ENCODE data around the gene IFT57.
"Not testable (repeated sequence)": the region's sequence is repeated elsewhere in the genome, so short reads cannot be mapped to it uniquely, and the experiment has no call there.

Gene IFT57

GRCh38 chr3:108158251-108158650 lies 64.0 kb downstream of the IFT57 start:
- no peak for DNase-seq

GRCh38 chr3:108157273-108157672 lies 65.0 kb downstream of the IFT57 start:
- no peak for DNase-seq

GRCh38 chr3:108156312-108156853 lies 65.8 kb downstream of the IFT57 start:
- DNase-seq = no peak

GRCh38 chr3:108155642-108156041 lies 66.6 kb downstream of the IFT57 start:
- DNase-seq = not testable (repeated sequence)

- peak; percentile 35 to 79 for DNase-seq
Measured at GRCh38 chr3:108153451-108153981, 68.7 kb downstream of the IFT57 start.

GRCh38 chr3:108152274-108152673 lies 70.0 kb downstream of the IFT57 start:
- DNase-seq = no peak

- DNase-seq = no peak
Measured at GRCh38 chr3:108150200-108150599, 72.0 kb downstream of the IFT57 start.

GRCh38 chr3:108146139-108146538 lies 76.1 kb downstream of the IFT57 start:
- DNase-seq = no peak

GRCh38 chr3:108145578-108145977 lies 76.6 kb downstream of the IFT57 start:
- DNase-seq = no peak

GRCh38 chr3:108137460-108137814 lies 84.8 kb downstream of the IFT57 start:
- DNase-seq = no peak

- no peak for DNase-seq
Measured at GRCh38 chr3:108136561-108137459, 85.4 kb downstream of the IFT57 start.

- no peak for DNase-seq
Measured at GRCh38 chr3:108134555-108134880, 87.7 kb downstream of the IFT57 start.

GRCh38 chr3:108133858-108134554 lies 88.2 kb downstream of the IFT57 start:
- no peak for DNase-seq

GRCh38 chr3:108133048-108133369 lies 89.2 kb downstream of the IFT57 start:
- DNase-seq = no peak

- no peak for DNase-seq
Measured at GRCh38 chr3:108131475-108132134, 90.6 kb downstream of the IFT57 start.

GRCh38 chr3:108130701-108131474 lies 91.3 kb downstream of the IFT57 start:
- no peak for DNase-seq

- no peak for DNase-seq
Measured at GRCh38 chr3:108130236-108130635, 92.0 kb downstream of the IFT57 start.

GRCh38 chr3:108127301-108127988 lies 94.8 kb downstream of the IFT57 start:
- DNase-seq = peak in 1 of 2 experiments; percentile 60

GRCh38 chr3:108126348-108126747 lies 95.9 kb downstream of the IFT57 start:
- DNase-seq = no peak

GRCh38 chr3:108125550-108126071 lies 96.6 kb downstream of the IFT57 start:
- DNase-seq = peak; percentile 88 to 98

GRCh38 chr3:108125153-108125543 lies 97.1 kb downstream of the IFT57 start:
- no peak for DNase-seq

All from NCI-H2081 (cell line).